ENCODE data around the gene RASL12.

GRCh38 chr15:65048241-65048640 is 19.6 kb downstream of the RASL12 start:
- TF ChIP-seq, protein P1, sequence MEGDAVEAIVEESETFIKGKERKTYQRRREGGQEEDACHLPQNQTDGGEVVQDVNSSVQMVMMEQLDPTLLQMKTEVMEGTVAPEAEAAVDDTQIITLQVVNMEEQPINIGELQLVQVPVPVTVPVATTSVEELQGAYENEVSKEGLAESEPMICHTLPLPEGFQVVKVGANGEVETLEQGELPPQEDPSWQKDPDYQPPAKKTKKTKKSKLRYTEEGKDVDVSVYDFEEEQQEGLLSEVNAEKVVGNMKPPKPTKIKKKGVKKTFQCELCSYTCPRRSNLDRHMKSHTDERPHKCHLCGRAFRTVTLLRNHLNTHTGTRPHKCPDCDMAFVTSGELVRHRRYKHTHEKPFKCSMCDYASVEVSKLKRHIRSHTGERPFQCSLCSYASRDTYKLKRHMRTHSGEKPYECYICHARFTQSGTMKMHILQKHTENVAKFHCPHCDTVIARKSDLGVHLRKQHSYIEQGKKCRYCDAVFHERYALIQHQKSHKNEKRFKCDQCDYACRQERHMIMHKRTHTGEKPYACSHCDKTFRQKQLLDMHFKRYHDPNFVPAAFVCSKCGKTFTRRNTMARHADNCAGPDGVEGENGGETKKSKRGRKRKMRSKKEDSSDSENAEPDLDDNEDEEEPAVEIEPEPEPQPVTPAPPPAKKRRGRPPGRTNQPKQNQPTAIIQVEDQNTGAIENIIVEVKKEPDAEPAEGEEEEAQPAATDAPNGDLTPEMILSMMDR (IDR thresholded peaks at IDR 0.05 in 8 of 11, conservative IDR thresholded peaks at IDR 0.05 in 3 of 11) = no peak
- TF ChIP-seq POLR2AphosphoS5 (IDR thresholded peaks at IDR 0.05) = no peak

Data from spleen (tissue), 7 donors.